ENCODE data around the gene MVK. TPM values are rescaled to one million over a fixed set of nuclear protein-coding genes. Genes with fewer than 3 reads are reported as not detected.

Gene MVK
- polyA plus RNA-seq, 2 donors, result 52.3 to 82.3 TPM

GRCh38 chr12:109583733-109584132 is 10.1 kb downstream of the MVK start:
- H3K36me3 ChIP-seq (ENCODE audit: control insufficient read depth in 2 of 2, insufficient read depth in 2 of 2, low read length in 1 of 2), result peaks cover 15 to 50% of the 10 kb centered on the region in 2 donors
- WGBS, 2 donors, result 94% methylated on average over 2 of the region's 2 CpGs

DNA sequence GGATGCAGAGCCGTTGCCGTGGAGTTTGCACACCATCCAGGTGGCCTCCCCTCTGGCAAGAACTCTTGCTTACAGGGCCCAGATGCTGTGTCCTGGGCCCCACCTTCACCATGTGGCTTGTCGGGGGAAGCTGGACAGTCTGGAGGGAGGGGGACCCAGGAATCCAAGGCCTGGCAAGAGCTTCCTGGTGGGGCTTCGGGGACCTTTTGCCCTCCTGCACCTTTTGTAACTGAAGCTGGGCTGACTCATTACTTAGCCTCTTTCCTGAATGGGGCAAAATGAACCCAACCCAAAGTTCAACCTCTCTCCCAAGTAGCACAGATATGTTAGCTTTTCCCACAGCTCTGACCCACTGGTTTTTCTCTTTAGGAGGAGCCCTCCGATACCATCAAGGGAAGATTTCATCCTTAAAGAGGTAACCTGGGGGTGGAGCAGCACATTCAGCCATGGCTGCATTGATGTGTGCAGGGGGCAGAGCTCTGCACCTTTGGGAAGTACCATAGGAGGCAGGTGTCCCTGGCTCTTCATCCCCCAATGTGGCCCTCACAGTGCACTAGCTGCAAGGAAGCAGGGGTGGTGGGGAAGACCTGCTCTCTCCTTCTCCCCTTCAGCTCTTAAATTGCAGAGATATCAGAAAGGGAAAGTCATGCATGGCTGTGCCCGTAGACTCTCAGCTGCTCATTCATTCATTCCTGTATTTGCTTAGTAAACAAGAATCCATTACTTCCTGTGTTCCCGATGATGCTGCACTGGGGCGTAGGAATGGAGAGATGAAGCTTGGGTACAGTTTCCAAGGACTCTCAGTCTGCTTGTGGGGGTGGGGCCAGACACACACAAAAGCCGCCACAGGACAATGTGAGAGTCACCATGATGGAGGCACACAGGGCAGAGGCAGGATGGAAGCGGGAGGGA is 13.0 kb downstream of the MVK start:
- Histone ChIP-seq H3K9me3 (ENCODE audit: control insufficient read depth in 2 of 2, insufficient read depth in 1 of 2, low read depth in 1 of 2, low read length in 1 of 2) (no peaks in the 10 kb centered on the region), H3K4me1 (ENCODE audit: control insufficient read depth in 2 of 2, insufficient read depth in 2 of 2, low read length in 1 of 2) (peaks cover 0 to 2% of the 10 kb centered on the region in 2 donors), H3K27ac (ENCODE audit: low read depth in 2 of 2, low read length in 1 of 2) (no peak overlapping the region), H3K27me3 (ENCODE audit: control insufficient read depth in 1 of 2, insufficient read depth in 2 of 2, low read length in 2 of 2) (no peaks in the 10 kb centered on the region), H3K4me3 (ENCODE audit: low read depth in 1 of 2, low read length in 2 of 2) (no peak overlapping the region), H3K36me3 (ENCODE audit: control insufficient read depth in 2 of 2, insufficient read depth in 2 of 2, low read length in 1 of 2) (peaks cover 13 to 48% of the 10 kb centered on the region in 2 donors)
- 89 to 91% methylated on average over 10 of the region's 10 CpGs for WGBS, 2 donors

More at GRCh38 chr12:109583733-109584132, 10.1 kb downstream of the MVK start:
- H3K4me3 ChIP-seq (ENCODE audit: low read depth in 1 of 2, low read length in 2 of 2), result no peak overlapping the region
- H3K4me1 ChIP-seq (ENCODE audit: control insufficient read depth in 2 of 2, insufficient read depth in 2 of 2, low read length in 1 of 2), result peaks cover 5 to 7% of the 10 kb centered on the region in 2 donors
- H3K27ac ChIP-seq (ENCODE audit: low read depth in 2 of 2, low read length in 1 of 2), result no peak overlapping the region
- H3K9me3 ChIP-seq (ENCODE audit: control insufficient read depth in 2 of 2, insufficient read depth in 1 of 2, low read depth in 1 of 2, low read length in 1 of 2), result no peaks in the 10 kb centered on the region
- no peaks in the 10 kb centered on the region for H3K27me3 ChIP-seq (ENCODE audit: control insufficient read depth in 1 of 2, insufficient read depth in 2 of 2, low read length in 2 of 2)

DNA sequence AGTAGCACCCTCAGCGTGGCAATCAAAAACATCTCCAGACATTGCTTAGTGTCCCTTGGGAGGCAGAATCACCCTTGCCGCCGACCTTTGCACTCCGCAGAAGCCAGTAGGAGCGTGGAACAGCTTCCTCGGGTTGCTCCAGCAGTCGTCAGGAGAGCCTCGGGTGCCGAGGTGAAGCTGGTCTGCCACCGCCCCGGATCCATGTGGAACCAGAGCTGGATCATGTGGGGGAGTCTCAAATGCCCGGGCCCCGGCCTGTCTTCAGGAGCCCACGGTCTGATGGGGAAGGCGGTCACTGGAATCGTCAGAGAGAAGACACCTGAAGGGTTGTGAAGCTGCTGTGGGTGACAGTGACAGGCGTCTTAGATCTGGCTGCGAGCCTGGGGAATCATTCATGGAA is 14.3 kb downstream of the MVK start:
- 94 to 95% methylated on average over 18 of the region's 18 CpGs for WGBS, 2 donors
- Histone ChIP-seq H3K36me3 (ENCODE audit: control insufficient read depth in 2 of 2, insufficient read depth in 2 of 2, low read length in 1 of 2) (peaks cover 15 to 51% of the 10 kb centered on the region in 2 donors), H3K4me3 (ENCODE audit: low read depth in 1 of 2, low read length in 2 of 2) (no peak overlapping the region)

DNA sequence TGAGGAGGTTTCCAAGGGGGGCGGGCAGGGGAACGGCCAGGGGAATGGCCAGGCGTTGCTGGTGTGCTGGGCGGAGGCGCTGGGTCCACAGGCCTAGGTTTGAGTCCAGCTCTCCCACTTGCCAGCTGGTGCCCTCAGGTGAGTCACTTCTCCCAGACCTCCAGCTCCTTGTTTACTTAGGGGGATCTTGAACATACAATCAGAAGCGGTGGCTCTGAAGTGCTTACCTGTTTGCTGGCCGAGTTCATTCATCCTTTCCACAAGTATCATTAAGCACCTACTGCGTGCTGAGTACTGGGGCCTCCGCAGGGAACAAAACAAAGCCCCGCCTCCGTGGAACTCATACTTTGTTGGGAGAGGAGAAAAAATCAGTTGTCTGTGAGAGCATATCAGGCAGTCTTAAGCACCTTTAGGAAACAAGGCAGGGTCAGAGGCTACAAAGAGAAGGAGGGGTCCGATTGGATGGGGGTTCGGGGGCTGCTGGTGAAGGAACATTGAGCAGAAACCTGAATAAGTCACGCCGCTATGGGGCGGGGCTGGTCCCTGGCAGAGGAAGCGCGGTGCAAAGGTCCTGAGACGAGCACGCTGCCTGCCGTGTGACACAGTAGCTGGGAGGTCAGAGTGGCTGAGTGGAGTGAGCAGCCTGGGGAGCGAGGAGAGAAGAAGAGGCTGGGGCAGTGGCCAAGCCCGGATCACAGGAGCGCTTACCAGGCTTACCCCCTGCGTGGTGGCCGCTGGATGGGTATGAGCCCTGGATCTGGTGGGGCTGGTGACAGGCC is 15.1 kb downstream of the MVK start:
- Histone ChIP-seq H3K27ac (ENCODE audit: low read depth in 2 of 2, low read length in 1 of 2) (no peak overlapping the region), H3K9me3 (ENCODE audit: control insufficient read depth in 2 of 2, insufficient read depth in 1 of 2, low read depth in 1 of 2, low read length in 1 of 2) (no peaks in the 10 kb centered on the region), H3K4me3 (ENCODE audit: low read depth in 1 of 2, low read length in 2 of 2) (no peak overlapping the region), H3K4me1 (ENCODE audit: control insufficient read depth in 2 of 2, insufficient read depth in 2 of 2, low read length in 1 of 2) (no peaks in the 10 kb centered on the region), H3K27me3 (ENCODE audit: control insufficient read depth in 1 of 2, insufficient read depth in 2 of 2, low read length in 2 of 2) (no peaks in the 10 kb centered on the region), H3K36me3 (ENCODE audit: control insufficient read depth in 2 of 2, insufficient read depth in 2 of 2, low read length in 1 of 2) (peaks cover 15 to 55% of the 10 kb centered on the region in 2 donors)
- 87 to 94% methylated on average over 26 of the region's 26 CpGs for WGBS, 2 donors

More for the DNA sequence above, 14.3 kb downstream of the MVK start:
- Histone ChIP-seq H3K4me1 (ENCODE audit: control insufficient read depth in 2 of 2, insufficient read depth in 2 of 2, low read length in 1 of 2) (no peaks in the 10 kb centered on the region), H3K9me3 (ENCODE audit: control insufficient read depth in 2 of 2, insufficient read depth in 1 of 2, low read depth in 1 of 2, low read length in 1 of 2) (no peaks in the 10 kb centered on the region), H3K27ac (ENCODE audit: low read depth in 2 of 2, low read length in 1 of 2) (no peak overlapping the region), H3K27me3 (ENCODE audit: control insufficient read depth in 1 of 2, insufficient read depth in 2 of 2, low read length in 2 of 2) (no peaks in the 10 kb centered on the region)

- Histone ChIP-seq H3K27ac (ENCODE audit: low read depth in 2 of 2, low read length in 1 of 2) (no peak overlapping the region), H3K4me1 (ENCODE audit: control insufficient read depth in 2 of 2, insufficient read depth in 2 of 2, low read length in 1 of 2) (no peaks in the 10 kb centered on the region), H3K36me3 (ENCODE audit: control insufficient read depth in 2 of 2, insufficient read depth in 2 of 2, low read length in 1 of 2) (peaks cover 15 to 59% of the 10 kb centered on the region in 2 donors), H3K9me3 (ENCODE audit: control insufficient read depth in 2 of 2, insufficient read depth in 1 of 2, low read depth in 1 of 2, low read length in 1 of 2) (no peaks in the 10 kb centered on the region), H3K27me3 (ENCODE audit: control insufficient read depth in 1 of 2, insufficient read depth in 2 of 2, low read length in 2 of 2) (no peaks in the 10 kb centered on the region), H3K4me3 (ENCODE audit: low read depth in 1 of 2, low read length in 2 of 2) (no peak overlapping the region)
- WGBS, 2 donors, result 87 to 88% methylated on average over 7 of the region's 7 CpGs
Measured at GRCh38 chr12:109589240-109589590, 15.6 kb downstream of the MVK start.

GRCh38 chr12:109589691-109590245 is 16.2 kb downstream of the MVK start:
- Histone ChIP-seq H3K4me1 (ENCODE audit: control insufficient read depth in 2 of 2, insufficient read depth in 2 of 2, low read length in 1 of 2) (no peaks in the 10 kb centered on the region), H3K9me3 (ENCODE audit: control insufficient read depth in 2 of 2, insufficient read depth in 1 of 2, low read depth in 1 of 2, low read length in 1 of 2) (no peaks in the 10 kb centered on the region), H3K36me3 (ENCODE audit: control insufficient read depth in 2 of 2, insufficient read depth in 2 of 2, low read length in 1 of 2) (peaks cover 15 to 63% of the 10 kb centered on the region in 2 donors), H3K27me3 (ENCODE audit: control insufficient read depth in 1 of 2, insufficient read depth in 2 of 2, low read length in 2 of 2) (no peaks in the 10 kb centered on the region), H3K27ac (ENCODE audit: low read depth in 2 of 2, low read length in 1 of 2) (no peak overlapping the region), H3K4me3 (ENCODE audit: low read depth in 1 of 2, low read length in 2 of 2) (no peak overlapping the region)
- 91% methylated on average over 16 of the region's 16 CpGs for WGBS, 2 donors

DNA sequence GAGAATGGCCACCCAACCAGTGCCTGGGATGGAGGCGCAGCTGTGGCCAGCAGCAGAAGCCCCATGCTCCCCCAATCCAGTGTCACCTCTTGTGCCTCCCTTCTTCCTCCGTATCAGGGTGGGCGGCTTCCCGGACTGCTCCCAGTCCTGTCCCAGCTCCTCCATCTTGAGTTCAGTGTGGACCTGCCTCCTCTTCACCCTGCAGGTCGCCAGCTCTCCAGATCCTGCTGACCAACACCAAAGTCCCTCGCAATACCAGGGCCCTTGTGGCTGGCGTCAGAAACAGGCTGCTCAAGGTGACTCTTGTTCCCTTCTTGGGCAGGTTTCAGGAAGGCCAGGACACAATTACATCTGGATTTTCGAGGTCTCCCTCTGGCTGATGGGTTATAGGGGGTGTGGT is 17.0 kb downstream of the MVK start:
- H3K4me1 ChIP-seq (ENCODE audit: control insufficient read depth in 2 of 2, insufficient read depth in 2 of 2, low read length in 1 of 2), result no peaks in the 10 kb centered on the region
- H3K27me3 ChIP-seq (ENCODE audit: control insufficient read depth in 1 of 2, insufficient read depth in 2 of 2, low read length in 2 of 2), result no peaks in the 10 kb centered on the region
- no peak overlapping the region for H3K27ac ChIP-seq (ENCODE audit: low read depth in 2 of 2, low read length in 1 of 2)
- WGBS, 2 donors, result 90% methylated on average over 8 of the region's 8 CpGs
- no peak overlapping the region for H3K4me3 ChIP-seq (ENCODE audit: low read depth in 1 of 2, low read length in 2 of 2)
- peaks cover 11 to 63% of the 10 kb centered on the region in 2 donors for H3K36me3 ChIP-seq (ENCODE audit: control insufficient read depth in 2 of 2, insufficient read depth in 2 of 2, low read length in 1 of 2)
- no peaks in the 10 kb centered on the region for H3K9me3 ChIP-seq (ENCODE audit: control insufficient read depth in 2 of 2, insufficient read depth in 1 of 2, low read depth in 1 of 2, low read length in 1 of 2)

DNA sequence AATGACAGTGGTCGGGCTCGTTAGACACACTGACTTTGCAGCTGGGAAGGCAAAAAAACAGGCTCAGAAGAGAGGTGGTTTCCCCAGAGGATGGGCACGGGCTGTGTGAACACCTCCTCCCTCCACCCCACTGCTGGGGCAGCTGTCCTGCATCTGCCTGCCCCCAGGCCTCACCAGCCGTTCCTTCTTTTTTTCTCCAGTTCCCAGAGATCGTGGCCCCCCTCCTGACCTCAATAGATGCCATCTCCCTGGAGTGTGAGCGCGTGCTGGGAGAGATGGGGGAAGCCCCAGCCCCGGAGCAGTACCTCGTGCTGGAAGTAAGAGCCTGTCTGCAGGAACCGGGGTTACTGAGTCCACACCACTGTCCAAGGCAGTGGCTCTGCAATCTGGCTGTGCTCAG is 17.4 kb downstream of the MVK start:
- Histone ChIP-seq H3K9me3 (ENCODE audit: control insufficient read depth in 2 of 2, insufficient read depth in 1 of 2, low read depth in 1 of 2, low read length in 1 of 2) (no peaks in the 10 kb centered on the region), H3K36me3 (ENCODE audit: control insufficient read depth in 2 of 2, insufficient read depth in 2 of 2, low read length in 1 of 2) (peaks cover 11 to 68% of the 10 kb centered on the region in 2 donors), H3K4me1 (ENCODE audit: control insufficient read depth in 2 of 2, insufficient read depth in 2 of 2, low read length in 1 of 2) (no peaks in the 10 kb centered on the region), H3K27ac (ENCODE audit: low read depth in 2 of 2, low read length in 1 of 2) (no peak overlapping the region), H3K27me3 (ENCODE audit: control insufficient read depth in 1 of 2, insufficient read depth in 2 of 2, low read length in 2 of 2) (no peaks in the 10 kb centered on the region), H3K4me3 (ENCODE audit: low read depth in 1 of 2, low read length in 2 of 2) (no peak overlapping the region)
- WGBS, 2 donors, result 78 to 80% methylated on average over 10 of the region's 10 CpGs

- H3K27ac ChIP-seq (ENCODE audit: low read depth in 2 of 2, low read length in 1 of 2), result no peak overlapping the region
- no peak overlapping the region for H3K4me3 ChIP-seq (ENCODE audit: low read depth in 1 of 2, low read length in 2 of 2)
- peaks cover 8 to 69% of the 10 kb centered on the region in 2 donors for H3K36me3 ChIP-seq (ENCODE audit: control insufficient read depth in 2 of 2, insufficient read depth in 2 of 2, low read length in 1 of 2)
- no peaks in the 10 kb centered on the region for H3K9me3 ChIP-seq (ENCODE audit: control insufficient read depth in 2 of 2, insufficient read depth in 1 of 2, low read depth in 1 of 2, low read length in 1 of 2)
- no peaks in the 10 kb centered on the region for H3K27me3 ChIP-seq (ENCODE audit: control insufficient read depth in 1 of 2, insufficient read depth in 2 of 2, low read length in 2 of 2)
- WGBS, 2 donors, result 90 to 91% methylated on average over 19 of the region's 19 CpGs
- no peaks in the 10 kb centered on the region for H3K4me1 ChIP-seq (ENCODE audit: control insufficient read depth in 2 of 2, insufficient read depth in 2 of 2, low read length in 1 of 2)
Measured at GRCh38 chr12:109592195-109592904, 18.8 kb downstream of the MVK start.
